ENCODE results near the gene ROBO1.
A peak's percentile ranks its signal among the peaks of the same experiment; 100 is the strongest.

Gene ROBO1

GRCh38 chr3:78863306-78864203, 904.2 kb downstream of the ROBO1 start:
- no peak for DNase-seq

- DNase-seq = no peak
Observed at GRCh38 chr3:78861156-78861555, 906.6 kb downstream of the ROBO1 start.

GRCh38 chr3:78860567-78860966, 907.2 kb downstream of the ROBO1 start:
- no peak for DNase-seq

- peak; percentile 1 for DNase-seq
Observed at GRCh38 chr3:78858910-78859309, 908.9 kb downstream of the ROBO1 start.

- DNase-seq = no peak
Observed at GRCh38 chr3:78858174-78858573, 909.6 kb downstream of the ROBO1 start.

GRCh38 chr3:78857494-78858111, 910.2 kb downstream of the ROBO1 start:
- DNase-seq = peak; percentile 10

GRCh38 chr3:78856164-78856563, 911.6 kb downstream of the ROBO1 start:
- no peak for DNase-seq

GRCh38 chr3:78855190-78855589, 912.6 kb downstream of the ROBO1 start:
- DNase-seq = peak; percentile 51

GRCh38 chr3:78848392-78849288, 919.2 kb downstream of the ROBO1 start:
- peak; percentile 72 for DNase-seq

GRCh38 chr3:78847603-78848002, 920.2 kb downstream of the ROBO1 start:
- DNase-seq = no peak

GRCh38 chr3:78847203-78847602, 920.6 kb downstream of the ROBO1 start:
- no peak for DNase-seq

- DNase-seq = peak; percentile 11
Observed at GRCh38 chr3:78846718-78847117, 921.1 kb downstream of the ROBO1 start.

- DNase-seq = no peak
Observed at GRCh38 chr3:78845605-78846004, 922.2 kb downstream of the ROBO1 start.

- peak; percentile 8 for DNase-seq
Observed at GRCh38 chr3:78844307-78844706, 923.5 kb downstream of the ROBO1 start.

GRCh38 chr3:78839693-78840092, 928.1 kb downstream of the ROBO1 start:
- peak; percentile 54 for DNase-seq

- DNase-seq = no peak
Observed at GRCh38 chr3:78838362-78838761, 929.4 kb downstream of the ROBO1 start.

GRCh38 chr3:78834910-78835309, 932.9 kb downstream of the ROBO1 start:
- no peak for DNase-seq

GRCh38 chr3:78832785-78833204, 935.0 kb downstream of the ROBO1 start:
- DNase-seq = no peak

- DNase-seq = no peak
Observed at GRCh38 chr3:78831446-78831972, 936.3 kb downstream of the ROBO1 start.

- no peak for DNase-seq
Observed at GRCh38 chr3:78830470-78830869, 937.3 kb downstream of the ROBO1 start.

GRCh38 chr3:78827618-78828017, 940.2 kb downstream of the ROBO1 start:
- DNase-seq = no peak

- no peak for DNase-seq
Observed at GRCh38 chr3:78825858-78826215, 942.0 kb downstream of the ROBO1 start.

Measured in DMS53 (cell line).